ENCODE results near the gene MYBPHL. TPM values are rescaled to one million over a fixed set of nuclear protein-coding genes. Genes with fewer than 3 reads are reported as not detected.

The MYBPHL gene
- total RNA-seq, 1 experiment from 2014 or later: 1.1 TPM

GRCh38 chr1:109252167-109252892 is 54.5 kb downstream of the MYBPHL start:
- Mint-ChIP-seq H3K36me3 (ENCODE audit: insufficient read depth, unreplicated experiment) (no peaks in the 10 kb centered on the region), H3K27ac (ENCODE audit: low read depth, unreplicated experiment) (no peak overlapping the region), H3K27me3 (ENCODE audit: insufficient read depth, unreplicated experiment) (no peaks in the 10 kb centered on the region), H3K4me3 (ENCODE audit: unreplicated experiment) (no peak overlapping the region), H3K9me3 (ENCODE audit: unreplicated experiment) (no peaks in the 10 kb centered on the region), H3K4me1 (ENCODE audit: insufficient read depth, unreplicated experiment) (peaks cover 16% of the 10 kb centered on the region)
- no peak for DNase-seq (ENCODE audit: unreplicated experiment)
- ChIA-PET POLR2A (interaction anchor here (2.8 kb wide), 1 partner anchor 12 kb away, joined by 15 read pairs; no protein-coding TSS in a partner anchor), CTCF (interaction anchor here (1.5 to 2.8 kb wide), 3 partner anchors 12 to 14 kb away, joined by 3 to 8 read pairs (median 7); no protein-coding TSS in a partner anchor)
- intact Hi-C loops (cut with micrococcal nuclease): no loop called here
- TF ChIP-seq, protein P1, sequence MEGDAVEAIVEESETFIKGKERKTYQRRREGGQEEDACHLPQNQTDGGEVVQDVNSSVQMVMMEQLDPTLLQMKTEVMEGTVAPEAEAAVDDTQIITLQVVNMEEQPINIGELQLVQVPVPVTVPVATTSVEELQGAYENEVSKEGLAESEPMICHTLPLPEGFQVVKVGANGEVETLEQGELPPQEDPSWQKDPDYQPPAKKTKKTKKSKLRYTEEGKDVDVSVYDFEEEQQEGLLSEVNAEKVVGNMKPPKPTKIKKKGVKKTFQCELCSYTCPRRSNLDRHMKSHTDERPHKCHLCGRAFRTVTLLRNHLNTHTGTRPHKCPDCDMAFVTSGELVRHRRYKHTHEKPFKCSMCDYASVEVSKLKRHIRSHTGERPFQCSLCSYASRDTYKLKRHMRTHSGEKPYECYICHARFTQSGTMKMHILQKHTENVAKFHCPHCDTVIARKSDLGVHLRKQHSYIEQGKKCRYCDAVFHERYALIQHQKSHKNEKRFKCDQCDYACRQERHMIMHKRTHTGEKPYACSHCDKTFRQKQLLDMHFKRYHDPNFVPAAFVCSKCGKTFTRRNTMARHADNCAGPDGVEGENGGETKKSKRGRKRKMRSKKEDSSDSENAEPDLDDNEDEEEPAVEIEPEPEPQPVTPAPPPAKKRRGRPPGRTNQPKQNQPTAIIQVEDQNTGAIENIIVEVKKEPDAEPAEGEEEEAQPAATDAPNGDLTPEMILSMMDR (IDR thresholded peaks at IDR 0.05; ENCODE audit: unreplicated experiment): no peak
- no TSS peak for BruUV-seq (replicated peaks)

- Mint-ChIP-seq H3K9me3 (ENCODE audit: unreplicated experiment) (no peaks in the 10 kb centered on the region), H3K36me3 (ENCODE audit: insufficient read depth, unreplicated experiment) (no peaks in the 10 kb centered on the region), H3K27ac (ENCODE audit: low read depth, unreplicated experiment) (no peak overlapping the region), H3K27me3 (ENCODE audit: insufficient read depth, unreplicated experiment) (no peaks in the 10 kb centered on the region), H3K4me3 (ENCODE audit: unreplicated experiment) (peak overlapping the region; percentile 25), H3K4me1 (ENCODE audit: insufficient read depth, unreplicated experiment) (peaks cover 10% of the 10 kb centered on the region)
- POLR2A ChIA-PET: interaction anchor here (1.3 to 2.3 kb wide), 2 partner anchors 37 to 174 kb away, joined by 3 to 10 read pairs; no protein-coding TSS in a partner anchor
- TF ChIP-seq, protein P1 (IDR thresholded peaks at IDR 0.05; ENCODE audit: unreplicated experiment): no peak
- no peak for DNase-seq (ENCODE audit: unreplicated experiment)
- CTCF ChIA-PET: interaction anchor here (0.8 to 1.5 kb wide), 4 partner anchors 11 to 147 kb away, joined by 3 read pairs; partner anchors contain the start of genes PSRC1 and SORT1
- no TSS peak for BruUV-seq (replicated peaks)
- intact Hi-C loops (cut with micrococcal nuclease): no loop called here
Observed at GRCh38 chr1:109251277-109252166, 55.3 kb downstream of the MYBPHL start.

GRCh38 chr1:109250454-109251276 is 56.1 kb downstream of the MYBPHL start:
- TF ChIP-seq, protein P1 (IDR thresholded peaks at IDR 0.05; ENCODE audit: unreplicated experiment): no peak
- H3K4me3 Mint-ChIP-seq (ENCODE audit: unreplicated experiment): peak overlapping the region; percentile 47
- H3K27ac Mint-ChIP-seq (ENCODE audit: low read depth, unreplicated experiment): no peak overlapping the region
- intact Hi-C loops (cut with micrococcal nuclease): no loop called here
- H3K27me3 Mint-ChIP-seq (ENCODE audit: insufficient read depth, unreplicated experiment): no peaks in the 10 kb centered on the region
- ChIA-PET CTCF (interaction anchor here (0.7 to 1.8 kb wide), 9 partner anchors 10 to 281 kb away, joined by 3 to 9 read pairs (median 3); partner anchors contain the start of genes PSRC1 and SARS1), POLR2A (interaction anchor here (0.6 to 2.3 kb wide), 9 partner anchors 11 to 175 kb away, joined by 3 to 19 read pairs (median 4); partner anchors contain the start of gene SARS1)
- no peaks in the 10 kb centered on the region for H3K36me3 Mint-ChIP-seq (ENCODE audit: insufficient read depth, unreplicated experiment)
- no TSS peak for BruUV-seq (replicated peaks)
- peaks cover 8% of the 10 kb centered on the region for H3K4me1 Mint-ChIP-seq (ENCODE audit: insufficient read depth, unreplicated experiment)
- no peak for DNase-seq (ENCODE audit: unreplicated experiment)
- no peaks in the 10 kb centered on the region for H3K9me3 Mint-ChIP-seq (ENCODE audit: unreplicated experiment)
